Measurements from ENCODE around the gene CNTFR. TPM values are rescaled to one million over a fixed set of nuclear protein-coding genes. Genes with fewer than 3 reads are reported as not detected.

The CNTFR gene
- total RNA-seq, 1 donor from 2014 or later: 1.1 TPM

DNA sequence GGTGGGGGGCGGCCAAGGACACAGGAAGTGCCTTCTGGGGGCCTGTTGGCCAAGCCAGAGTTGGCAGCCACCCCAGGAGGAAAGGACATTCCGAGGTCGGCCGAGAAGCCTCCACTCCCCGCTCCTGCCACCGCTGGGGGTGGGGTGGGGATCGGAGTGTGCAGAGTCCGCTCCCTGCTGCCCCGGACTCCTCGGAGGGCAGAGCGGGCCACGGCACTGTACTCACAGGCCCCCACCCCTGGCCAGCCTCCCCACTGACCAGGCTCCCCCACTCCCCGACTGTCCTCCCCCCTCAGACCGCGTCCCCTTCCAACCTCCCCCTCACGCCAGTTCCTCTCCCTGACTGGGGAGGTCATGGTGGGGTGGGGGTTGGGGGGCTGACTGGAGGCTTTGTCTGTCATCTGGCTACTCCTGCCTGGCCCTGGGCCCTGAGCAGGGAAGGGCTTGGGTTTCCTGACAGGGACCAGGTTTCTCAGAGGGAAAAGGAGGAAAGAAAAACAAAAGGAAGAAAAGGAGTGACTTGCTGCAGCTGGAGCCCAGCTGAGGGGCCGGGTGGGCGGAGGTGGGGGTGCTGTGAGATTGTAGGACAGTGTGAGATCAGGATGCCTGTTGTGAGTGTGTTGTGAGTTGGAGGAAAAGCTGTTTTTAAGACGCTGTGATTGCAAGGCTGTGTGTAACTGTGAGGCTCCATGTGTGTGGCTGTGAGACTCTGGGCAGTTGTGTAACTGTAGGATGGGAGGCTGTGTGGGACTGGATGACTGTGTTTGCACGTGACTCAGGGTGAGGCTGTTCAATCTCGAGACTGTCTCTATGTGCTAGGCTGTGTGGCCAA lies 29.7 kb downstream of the CNTFR start:
- DNase-seq (ENCODE audit: low read depth): peak; percentile 12

DNA sequence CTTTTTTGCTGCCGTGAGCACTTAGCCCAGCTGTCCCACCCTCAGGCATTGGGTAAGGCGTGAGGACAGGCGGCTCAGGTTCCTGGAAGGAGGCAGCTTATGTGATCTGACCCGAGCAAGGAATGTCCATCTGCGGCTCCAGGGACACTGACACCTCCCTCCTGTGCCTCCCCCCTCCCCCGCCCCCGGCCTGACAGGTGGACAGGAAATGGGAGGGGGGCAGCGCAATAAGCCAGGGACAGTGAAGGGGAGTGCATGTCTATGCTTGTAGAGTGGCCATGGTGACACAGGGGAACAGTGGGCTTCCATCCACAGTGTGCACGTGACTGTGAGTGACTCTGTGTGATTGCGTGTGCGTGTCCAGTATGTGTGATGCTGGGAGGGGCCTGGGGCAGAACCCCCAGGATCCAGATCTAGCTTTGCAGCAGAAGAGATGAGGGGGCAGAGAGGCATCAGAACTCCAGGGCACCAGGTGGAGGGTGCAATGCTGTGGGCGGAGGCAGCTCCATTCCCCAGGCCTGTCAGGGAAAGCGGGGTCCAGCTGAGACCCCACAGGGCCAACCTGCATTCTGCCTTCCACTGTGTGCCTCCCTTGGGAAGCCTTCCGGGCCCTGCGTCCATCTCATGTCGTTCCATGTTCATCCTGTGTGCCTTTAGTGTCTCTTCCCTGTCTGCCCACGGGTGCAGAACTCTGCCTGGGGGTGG lies 30.5 kb downstream of the CNTFR start:
- DNase-seq (ENCODE audit: low read depth): no peak
- TF ChIP-seq, protein P1, sequence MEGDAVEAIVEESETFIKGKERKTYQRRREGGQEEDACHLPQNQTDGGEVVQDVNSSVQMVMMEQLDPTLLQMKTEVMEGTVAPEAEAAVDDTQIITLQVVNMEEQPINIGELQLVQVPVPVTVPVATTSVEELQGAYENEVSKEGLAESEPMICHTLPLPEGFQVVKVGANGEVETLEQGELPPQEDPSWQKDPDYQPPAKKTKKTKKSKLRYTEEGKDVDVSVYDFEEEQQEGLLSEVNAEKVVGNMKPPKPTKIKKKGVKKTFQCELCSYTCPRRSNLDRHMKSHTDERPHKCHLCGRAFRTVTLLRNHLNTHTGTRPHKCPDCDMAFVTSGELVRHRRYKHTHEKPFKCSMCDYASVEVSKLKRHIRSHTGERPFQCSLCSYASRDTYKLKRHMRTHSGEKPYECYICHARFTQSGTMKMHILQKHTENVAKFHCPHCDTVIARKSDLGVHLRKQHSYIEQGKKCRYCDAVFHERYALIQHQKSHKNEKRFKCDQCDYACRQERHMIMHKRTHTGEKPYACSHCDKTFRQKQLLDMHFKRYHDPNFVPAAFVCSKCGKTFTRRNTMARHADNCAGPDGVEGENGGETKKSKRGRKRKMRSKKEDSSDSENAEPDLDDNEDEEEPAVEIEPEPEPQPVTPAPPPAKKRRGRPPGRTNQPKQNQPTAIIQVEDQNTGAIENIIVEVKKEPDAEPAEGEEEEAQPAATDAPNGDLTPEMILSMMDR (IDR thresholded peaks at IDR 0.05; ENCODE audit: insufficient read depth, low read length, poor library complexity, severe bottlenecking): no peak
- Histone ChIP-seq H3K4me3 (ENCODE audit: low read depth, low read length) (no peak overlapping the region), H3K36me3 (ENCODE audit: control insufficient read depth, insufficient read depth, low read length) (no peaks in the 10 kb centered on the region), H3K27me3 (ENCODE audit: control insufficient read depth, insufficient read depth, low read length) (peaks cover 69% of the 10 kb centered on the region)

More for the DNA sequence above, 29.7 kb downstream of the CNTFR start:
- H3K4me3 ChIP-seq (ENCODE audit: low read depth, low read length): no peak overlapping the region
- no peaks in the 10 kb centered on the region for H3K36me3 ChIP-seq (ENCODE audit: control insufficient read depth, insufficient read depth, low read length)
- H3K27me3 ChIP-seq (ENCODE audit: control insufficient read depth, insufficient read depth, low read length): peaks cover 67% of the 10 kb centered on the region
- TF ChIP-seq, protein P1 (IDR thresholded peaks at IDR 0.05; ENCODE audit: insufficient read depth, low read length, poor library complexity, severe bottlenecking): no peak

DNA sequence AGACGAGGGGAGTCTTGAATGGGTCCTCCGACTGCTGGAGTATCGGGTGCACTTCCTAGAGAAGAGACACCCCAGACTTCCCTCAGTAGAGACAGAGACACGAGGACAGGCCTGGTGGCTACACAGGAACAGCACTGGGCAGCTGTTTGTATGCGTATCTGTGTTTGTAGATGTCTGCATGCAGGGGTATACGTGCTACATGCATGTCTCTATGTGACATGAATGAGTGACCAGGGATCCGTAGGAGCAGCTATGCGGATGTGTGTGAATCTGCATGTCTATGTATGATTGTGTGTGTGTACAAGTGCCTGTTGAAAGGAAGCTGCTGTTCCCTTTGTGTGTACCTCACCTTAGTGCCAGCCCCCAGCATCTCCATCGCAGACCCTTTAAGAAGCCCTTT lies 31.2 kb downstream of the CNTFR start:
- Histone ChIP-seq H3K4me3 (ENCODE audit: low read depth, low read length) (no peak overlapping the region), H3K36me3 (ENCODE audit: control insufficient read depth, insufficient read depth, low read length) (no peaks in the 10 kb centered on the region), H3K27me3 (ENCODE audit: control insufficient read depth, insufficient read depth, low read length) (peaks cover 76% of the 10 kb centered on the region)
- TF ChIP-seq, protein P1 (IDR thresholded peaks at IDR 0.05; ENCODE audit: insufficient read depth, low read length, poor library complexity, severe bottlenecking): no peak
- DNase-seq (ENCODE audit: low read depth): no peak

DNA sequence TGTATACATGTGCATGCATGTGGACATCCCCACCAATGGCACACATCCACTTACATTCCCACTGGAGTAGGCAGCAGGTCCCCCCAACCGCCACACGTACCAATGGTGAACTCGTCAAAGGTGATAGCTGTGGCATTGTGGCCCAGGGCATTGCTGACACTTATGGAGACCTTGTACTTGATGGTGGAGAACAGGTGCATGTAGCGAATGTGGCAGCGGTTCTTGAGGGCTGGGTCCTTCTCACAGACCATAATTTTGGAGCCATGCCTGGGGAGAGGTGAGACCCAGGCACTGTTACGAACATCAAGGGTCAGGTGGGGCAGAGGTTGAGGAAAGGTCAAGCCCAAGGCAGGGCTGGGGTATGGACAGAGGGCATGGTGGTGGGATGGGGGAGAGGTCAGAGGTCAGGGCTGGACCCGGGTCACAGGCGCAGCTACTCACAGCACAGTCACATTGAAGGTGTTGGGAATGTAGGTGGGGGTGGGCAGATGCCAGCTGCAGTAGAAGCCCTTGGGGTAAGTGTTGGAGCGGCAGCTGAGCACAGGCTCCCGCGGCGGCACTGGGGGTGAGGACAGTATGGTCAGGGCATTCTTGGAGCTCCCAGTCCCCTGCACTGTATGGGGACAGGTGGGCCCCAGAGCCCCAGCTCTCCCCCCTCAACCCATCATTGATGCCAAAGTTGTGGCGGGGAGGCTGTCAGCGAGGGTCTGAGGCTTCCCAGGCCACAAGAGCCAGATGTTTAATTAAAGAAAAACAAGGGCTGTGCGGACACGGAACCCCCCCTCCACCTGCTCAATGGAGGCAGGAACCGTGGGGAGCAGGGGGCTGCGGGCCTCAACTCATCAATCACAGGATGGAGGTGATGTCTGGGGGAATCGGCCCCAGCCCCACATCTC lies 31.9 kb downstream of the CNTFR start:
- Histone ChIP-seq H3K36me3 (ENCODE audit: control insufficient read depth, insufficient read depth, low read length) (no peaks in the 10 kb centered on the region), H3K27me3 (ENCODE audit: control insufficient read depth, insufficient read depth, low read length) (peaks cover 83% of the 10 kb centered on the region), H3K4me3 (ENCODE audit: low read depth, low read length) (no peak overlapping the region)
- no peak for DNase-seq (ENCODE audit: low read depth)
- TF ChIP-seq, protein P1 (IDR thresholded peaks at IDR 0.05; ENCODE audit: insufficient read depth, low read length, poor library complexity, severe bottlenecking): no peak

DNA sequence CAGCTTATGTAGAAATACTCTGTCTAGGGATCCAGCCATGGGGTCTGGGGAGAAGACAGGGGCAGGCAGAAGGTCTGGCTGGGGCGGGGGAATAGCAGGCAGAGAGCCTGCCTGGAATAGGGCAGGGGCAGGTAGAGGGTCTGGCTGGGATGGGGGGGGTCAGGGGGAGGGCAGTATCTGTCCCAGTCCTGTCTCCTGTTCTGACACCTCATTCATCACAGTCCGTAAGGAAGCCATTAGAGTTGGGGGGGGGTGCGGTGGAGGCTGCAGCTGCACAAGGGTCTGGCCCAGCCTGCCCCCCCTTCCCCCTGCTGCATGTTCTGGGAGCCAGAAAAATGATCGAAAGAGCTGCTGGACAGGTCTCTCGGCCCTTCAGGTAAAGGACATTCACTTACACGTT lies 32.6 kb downstream of the CNTFR start:
- TF ChIP-seq, protein P1 (IDR thresholded peaks at IDR 0.05; ENCODE audit: insufficient read depth, low read length, poor library complexity, severe bottlenecking): no peak
- H3K4me3 ChIP-seq (ENCODE audit: low read depth, low read length): no peak overlapping the region
- peaks cover 89% of the 10 kb centered on the region for H3K27me3 ChIP-seq (ENCODE audit: control insufficient read depth, insufficient read depth, low read length)
- no peaks in the 10 kb centered on the region for H3K36me3 ChIP-seq (ENCODE audit: control insufficient read depth, insufficient read depth, low read length)
- DNase-seq (ENCODE audit: low read depth): no peak
